IPS-15b (cell line): ENCODE results near the gene SEZ6.

Experiments
- H3K27me3 ChIP-seq: one replicate; pipeline ENCODE4 v1.6.1; 2013; ENCODE audit warnings: low read length; ENCODE audit not compliant: control insufficient read depth, insufficient read depth
- H3K36me3 ChIP-seq: one replicate; pipeline ENCODE4 v1.6.1; 2013; ENCODE audit warnings: low read length; ENCODE audit not compliant: control insufficient read depth, insufficient read depth
- H3K4me1 ChIP-seq: one replicate; pipeline ENCODE4 v1.6.1; 2013; ENCODE audit warnings: mild to moderate bottlenecking, low read length; ENCODE audit not compliant: control insufficient read depth, insufficient read depth
- H3K4me3 ChIP-seq: one replicate; pipeline ENCODE4 v1.5.1; 2013; ENCODE audit warnings: low read depth, low read length
- H3K9ac ChIP-seq: one replicate; pipeline ENCODE4 v1.6.1; 2013; ENCODE audit warnings: low read depth, mild to moderate bottlenecking, low read length
- H3K9me3 ChIP-seq: one replicate; pipeline ENCODE4 v1.6.1; 2013; ENCODE audit warnings: mild to moderate bottlenecking, low read length; ENCODE audit not compliant: control insufficient read depth, insufficient read depth

SEZ6 gene

GRCh38 chr17:29005936-29006511, at the start of gene SEZ6:
TSS of gene SEZ6 (minus strand) at chr17:29006033. CDS start at chr17:29005869, 164 bp downstream.
- Histone ChIP-seq H3K9ac (no peak within 1 kb of the TSS), H3K36me3 (no peaks in the 10 kb centered on the region), H3K4me3 (peak within 1 kb of the TSS; percentile 35), H3K9me3 (no peaks in the 10 kb centered on the region), H3K4me1 (peaks cover 31% of the 10 kb centered on the region), H3K27me3 (peaks cover 38% of the 10 kb centered on the region)

DNA sequence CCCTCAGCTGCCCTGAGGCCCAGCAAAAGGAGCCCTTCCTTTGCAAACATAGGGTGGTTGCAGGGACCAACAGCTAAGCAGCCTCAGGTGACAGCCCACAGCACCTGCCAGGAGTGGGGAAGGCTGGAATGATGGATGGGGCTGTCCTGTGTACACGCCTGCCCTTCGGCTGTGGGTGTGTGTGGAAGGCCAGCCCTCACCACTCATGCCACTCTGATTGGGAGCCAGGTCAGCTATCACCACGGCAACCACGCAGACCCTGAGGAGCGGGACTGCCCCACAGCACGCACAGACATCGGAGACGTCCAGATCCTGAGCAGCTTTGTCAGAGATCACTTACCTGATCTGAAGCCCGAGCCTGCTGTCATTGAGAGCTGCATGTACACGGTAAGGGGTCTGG, 49.0 kb upstream of the SEZ6 start:
- H3K9me3 ChIP-seq: no peaks in the 10 kb centered on the region
- peaks cover 2% of the 10 kb centered on the region for H3K36me3 ChIP-seq
- H3K4me3 ChIP-seq: no peak overlapping the region
- H3K27me3 ChIP-seq: no peaks in the 10 kb centered on the region
- no peak overlapping the region for H3K9ac ChIP-seq
- H3K4me1 ChIP-seq: no peaks in the 10 kb centered on the region

DNA sequence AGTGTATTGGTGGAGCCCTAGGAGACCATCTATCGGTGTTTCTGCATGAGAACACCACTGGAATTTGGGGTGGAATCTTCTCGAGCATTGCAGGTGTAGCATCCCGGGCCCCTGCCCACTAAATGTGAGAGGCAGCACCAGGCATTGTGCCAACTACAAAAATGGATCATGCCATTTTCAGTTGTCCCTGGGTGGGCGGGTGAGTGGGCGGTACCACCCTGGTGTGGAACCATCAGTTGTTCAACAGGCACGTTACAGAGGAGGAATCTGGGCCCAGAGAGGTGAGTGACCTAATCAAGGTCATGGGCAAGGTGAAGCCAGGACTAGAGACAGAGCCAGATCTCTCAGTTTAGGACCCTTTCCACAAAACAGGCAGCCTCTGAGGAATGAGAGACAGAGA, 45.9 kb upstream of the SEZ6 start:
- Histone ChIP-seq H3K4me3 (no peak overlapping the region), H3K9me3 (no peaks in the 10 kb centered on the region), H3K4me1 (no peaks in the 10 kb centered on the region), H3K27me3 (no peaks in the 10 kb centered on the region), H3K9ac (no peak overlapping the region), H3K36me3 (peaks cover 2% of the 10 kb centered on the region)

DNA sequence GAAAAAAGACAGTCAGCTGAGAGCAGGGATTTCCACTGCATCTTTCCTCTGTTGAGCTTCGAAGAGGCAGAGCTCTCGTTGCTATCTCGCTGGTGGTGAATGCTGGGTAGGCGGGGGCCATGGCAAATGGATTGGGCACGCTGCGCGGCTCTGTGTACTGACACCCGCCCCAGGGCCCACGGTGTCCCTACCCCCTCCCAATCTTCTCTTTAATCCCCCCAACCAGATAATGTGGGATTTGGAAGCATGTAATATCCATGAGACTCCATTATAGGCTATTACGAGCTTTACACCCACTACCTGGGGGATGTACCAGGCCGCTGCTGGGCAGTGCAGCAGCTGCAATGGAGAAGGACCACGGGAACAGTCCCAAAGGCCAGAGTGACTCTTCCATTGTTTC, 45.4 kb upstream of the SEZ6 start:
- H3K9me3 ChIP-seq: no peaks in the 10 kb centered on the region
- H3K9ac ChIP-seq: no peak overlapping the region
- H3K4me1 ChIP-seq: no peaks in the 10 kb centered on the region
- H3K27me3 ChIP-seq: no peaks in the 10 kb centered on the region
- H3K36me3 ChIP-seq: peaks cover 2% of the 10 kb centered on the region
- H3K4me3 ChIP-seq: no peak overlapping the region

- Histone ChIP-seq H3K36me3 (peaks cover 2% of the 10 kb centered on the region), H3K27me3 (no peaks in the 10 kb centered on the region), H3K4me3 (no peak overlapping the region), H3K9me3 (no peaks in the 10 kb centered on the region), H3K4me1 (peaks cover 3% of the 10 kb centered on the region), H3K9ac (no peak overlapping the region)
Measured at GRCh38 chr17:29050176-29050575, 44.3 kb upstream of the SEZ6 start.

DNA sequence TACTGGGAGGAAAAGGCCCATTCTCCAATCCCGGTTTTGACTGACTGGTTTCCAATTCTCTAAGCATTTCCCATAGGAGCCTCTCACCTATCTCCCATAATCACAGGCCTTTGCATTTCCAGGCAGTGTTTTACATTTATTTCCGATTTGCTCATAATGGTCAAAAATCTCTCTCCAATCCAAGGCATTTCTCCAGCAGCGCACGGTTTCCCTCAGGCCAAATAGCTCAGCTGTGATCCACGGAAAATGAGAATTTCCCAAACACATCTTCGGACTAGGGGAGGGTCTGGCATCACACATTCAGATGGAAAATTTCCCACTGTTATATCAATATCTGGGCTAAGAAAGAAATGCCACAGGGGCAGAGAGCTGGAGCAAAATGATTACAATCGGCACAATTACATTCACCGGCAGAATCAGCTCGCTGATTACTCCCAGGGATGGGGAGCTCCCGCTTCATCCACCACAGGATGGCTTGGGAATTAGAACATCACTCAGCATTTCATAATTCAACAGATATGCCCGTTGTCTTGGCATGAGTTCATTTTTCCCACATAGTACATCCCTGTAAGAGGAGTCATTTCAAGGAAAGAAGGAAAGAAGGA, 43.8 kb upstream of the SEZ6 start:
- Histone ChIP-seq H3K36me3 (peaks cover 2% of the 10 kb centered on the region), H3K4me3 (no peak overlapping the region), H3K4me1 (peaks cover 3% of the 10 kb centered on the region), H3K9ac (no peak overlapping the region), H3K27me3 (no peaks in the 10 kb centered on the region), H3K9me3 (no peaks in the 10 kb centered on the region)

DNA sequence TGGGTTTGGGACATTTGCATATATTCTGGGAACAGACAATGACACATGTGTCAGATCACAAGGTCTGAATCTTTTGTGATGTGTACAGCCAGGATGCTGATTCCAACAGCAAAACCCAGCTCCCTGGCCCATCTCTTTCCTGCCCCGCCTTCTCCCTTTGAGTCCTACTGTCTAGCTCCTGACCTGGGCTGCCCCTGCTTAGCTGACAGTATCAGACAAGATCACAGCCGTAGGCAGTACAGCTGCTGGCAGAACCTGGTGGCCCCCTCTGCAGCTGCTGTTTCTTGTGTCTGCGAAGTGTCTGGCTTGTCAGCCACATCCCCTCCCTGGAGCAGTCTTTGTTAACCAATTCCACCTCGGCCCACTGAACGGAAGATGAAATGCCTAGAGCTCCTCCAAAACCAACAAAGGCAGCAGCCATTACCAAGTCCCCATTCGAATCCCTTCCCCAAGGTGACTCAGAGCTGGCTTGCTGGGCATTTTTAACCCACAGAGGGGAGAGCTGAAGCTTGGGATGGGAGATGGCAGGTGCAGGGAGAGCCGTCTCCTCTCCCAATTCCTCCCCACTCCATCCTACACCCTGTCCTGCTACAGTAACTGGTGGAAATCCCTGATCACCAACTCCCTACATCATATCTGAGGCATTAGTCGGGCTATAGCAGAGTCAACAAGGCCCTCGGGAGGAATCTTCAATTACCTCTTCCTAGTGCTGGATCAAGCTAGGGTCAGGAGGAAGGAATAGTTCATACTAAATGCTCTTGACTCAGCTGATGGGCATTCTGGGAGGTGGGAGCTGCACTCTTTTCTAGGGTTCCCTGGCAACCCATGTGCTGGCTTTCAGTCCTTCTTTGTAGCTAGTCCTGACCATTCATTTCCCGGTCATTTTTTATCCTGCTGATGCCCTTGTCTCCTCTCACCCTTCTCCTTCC, 42.9 kb upstream of the SEZ6 start:
- Histone ChIP-seq H3K4me3 (no peak overlapping the region), H3K4me1 (peaks cover 3% of the 10 kb centered on the region), H3K27me3 (no peaks in the 10 kb centered on the region)

DNA sequence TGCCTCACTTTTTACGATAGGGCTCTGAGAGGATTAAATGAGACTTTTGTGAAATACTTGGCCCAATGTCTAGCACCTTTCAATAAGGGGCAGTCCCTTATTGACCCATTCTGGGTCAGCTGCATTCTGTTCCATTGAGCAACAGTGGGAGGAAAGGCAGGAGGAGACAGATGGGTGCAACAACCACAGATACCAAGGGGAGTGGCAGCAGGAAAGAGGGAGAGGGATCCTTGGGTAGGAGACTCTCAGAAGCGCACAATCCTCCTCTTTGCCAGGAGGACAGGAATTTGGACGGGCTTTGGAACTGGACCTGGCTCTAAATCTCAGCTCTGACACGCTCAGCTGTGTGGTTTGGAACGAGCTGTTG, 40.6 kb upstream of the SEZ6 start:
- Histone ChIP-seq H3K27me3 (no peaks in the 10 kb centered on the region), H3K4me3 (no peak overlapping the region), H3K9ac (no peak overlapping the region), H3K4me1 (peaks cover 19% of the 10 kb centered on the region), H3K36me3 (no peaks in the 10 kb centered on the region), H3K9me3 (no peaks in the 10 kb centered on the region)

More for the DNA sequence above, 42.9 kb upstream of the SEZ6 start:
- H3K36me3 ChIP-seq: peaks cover 2% of the 10 kb centered on the region
- H3K9me3 ChIP-seq: no peaks in the 10 kb centered on the region
- no peak overlapping the region for H3K9ac ChIP-seq

DNA sequence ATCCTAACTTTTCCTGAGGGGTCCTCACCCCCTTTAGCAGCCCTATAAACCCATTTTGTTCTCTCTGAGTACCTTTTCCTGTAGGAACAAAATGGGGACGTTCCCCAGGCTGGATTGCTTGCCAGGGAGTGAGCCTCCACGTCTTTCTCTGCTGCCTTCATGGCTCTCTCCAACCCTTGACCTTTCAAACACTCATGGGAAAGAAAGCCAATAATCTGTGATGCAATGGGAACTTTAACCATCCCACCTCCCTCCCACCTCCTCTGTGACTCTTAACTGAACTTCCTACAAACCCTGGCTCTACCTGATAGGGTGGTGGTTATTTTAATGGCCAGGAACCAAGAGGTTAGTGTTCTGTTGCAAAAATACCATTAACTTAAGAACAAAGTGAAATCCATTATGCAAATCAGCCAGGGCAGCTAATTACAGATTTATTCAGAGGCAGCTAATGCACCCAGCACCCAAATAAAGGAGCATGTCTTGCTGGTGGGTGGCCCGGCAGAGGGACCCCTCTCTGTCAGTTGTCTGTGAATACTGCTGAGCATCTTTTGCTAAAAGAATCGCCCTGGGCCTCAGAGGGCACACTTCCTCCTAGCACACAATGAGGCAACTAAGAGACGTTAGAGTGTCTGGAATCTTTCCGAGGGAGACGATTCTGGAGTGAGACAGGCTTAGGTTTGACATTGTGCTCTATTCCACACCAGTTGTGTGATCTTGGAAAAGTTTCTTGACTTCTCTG, 40.1 kb upstream of the SEZ6 start:
- H3K27me3 ChIP-seq: no peaks in the 10 kb centered on the region
- H3K36me3 ChIP-seq: no peaks in the 10 kb centered on the region
- H3K9ac ChIP-seq: no peak overlapping the region
- no peaks in the 10 kb centered on the region for H3K9me3 ChIP-seq
- H3K4me3 ChIP-seq: no peak overlapping the region
- peaks cover 19% of the 10 kb centered on the region for H3K4me1 ChIP-seq

GRCh38 chr17:29045026-29045425, 39.2 kb upstream of the SEZ6 start:
- no peaks in the 10 kb centered on the region for H3K36me3 ChIP-seq
- H3K4me3 ChIP-seq: no peak overlapping the region
- no peaks in the 10 kb centered on the region for H3K9me3 ChIP-seq
- no peak overlapping the region for H3K9ac ChIP-seq
- H3K4me1 ChIP-seq: peaks cover 19% of the 10 kb centered on the region
- no peaks in the 10 kb centered on the region for H3K27me3 ChIP-seq

DNA sequence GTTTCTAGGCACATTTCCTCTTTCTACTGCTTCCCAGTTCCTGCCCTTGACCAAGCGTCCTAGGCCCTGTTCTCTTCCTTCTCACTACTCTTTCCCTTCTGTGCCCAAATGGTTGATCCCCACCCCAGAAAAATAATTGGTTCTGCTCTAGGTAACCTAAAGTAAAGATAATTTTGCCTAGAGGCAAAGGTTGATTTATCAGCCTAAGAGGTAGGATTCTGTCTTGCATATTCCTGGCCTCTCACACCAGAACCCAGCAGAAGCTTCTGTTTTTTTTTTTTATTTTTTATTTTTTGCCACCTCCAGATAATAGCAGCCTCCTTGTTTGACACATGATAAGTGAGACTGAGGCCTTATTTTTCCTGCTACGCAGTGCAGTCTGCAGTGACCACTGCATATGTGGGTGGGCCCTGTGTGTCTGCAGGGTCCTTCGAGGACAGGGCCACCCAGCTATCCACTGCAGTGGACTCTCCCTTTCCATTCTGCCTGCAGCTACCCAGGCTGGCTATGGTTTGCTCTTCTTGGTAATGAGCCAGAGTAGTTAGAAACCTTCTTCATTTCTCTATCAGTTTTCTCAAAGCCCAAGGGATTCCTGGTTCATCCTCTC, 37.8 kb upstream of the SEZ6 start:
- H3K36me3 ChIP-seq: no peaks in the 10 kb centered on the region
- no peak overlapping the region for H3K9ac ChIP-seq
- no peaks in the 10 kb centered on the region for H3K9me3 ChIP-seq
- H3K4me3 ChIP-seq: no peak overlapping the region
- H3K27me3 ChIP-seq: no peaks in the 10 kb centered on the region
- peaks cover 25% of the 10 kb centered on the region for H3K4me1 ChIP-seq
